Ureter (tissue), 1 donor: ENCODE results near the gene TNFRSF1B. TPM values are rescaled to one million over a fixed set of nuclear protein-coding genes. Genes with fewer than 3 reads are reported as not detected.

Source experiments
- DNase-seq: peaks from one replicate; pipeline ENCODE4 v3.0.0-alpha.2; 2020; ENCODE audit warnings: low spot score
- total RNA-seq: library from RNA; stranded (reverse); gene quantifications from one replicate; pipeline ENCODE4 v1.2.4, GENCODE V29; 2023
- donor health status: DM: yes; HTN: yes; CAD: no.

Gene TNFRSF1B
- total RNA-seq, 1 donor from 2014 or later: 28.0 TPM

DNA sequence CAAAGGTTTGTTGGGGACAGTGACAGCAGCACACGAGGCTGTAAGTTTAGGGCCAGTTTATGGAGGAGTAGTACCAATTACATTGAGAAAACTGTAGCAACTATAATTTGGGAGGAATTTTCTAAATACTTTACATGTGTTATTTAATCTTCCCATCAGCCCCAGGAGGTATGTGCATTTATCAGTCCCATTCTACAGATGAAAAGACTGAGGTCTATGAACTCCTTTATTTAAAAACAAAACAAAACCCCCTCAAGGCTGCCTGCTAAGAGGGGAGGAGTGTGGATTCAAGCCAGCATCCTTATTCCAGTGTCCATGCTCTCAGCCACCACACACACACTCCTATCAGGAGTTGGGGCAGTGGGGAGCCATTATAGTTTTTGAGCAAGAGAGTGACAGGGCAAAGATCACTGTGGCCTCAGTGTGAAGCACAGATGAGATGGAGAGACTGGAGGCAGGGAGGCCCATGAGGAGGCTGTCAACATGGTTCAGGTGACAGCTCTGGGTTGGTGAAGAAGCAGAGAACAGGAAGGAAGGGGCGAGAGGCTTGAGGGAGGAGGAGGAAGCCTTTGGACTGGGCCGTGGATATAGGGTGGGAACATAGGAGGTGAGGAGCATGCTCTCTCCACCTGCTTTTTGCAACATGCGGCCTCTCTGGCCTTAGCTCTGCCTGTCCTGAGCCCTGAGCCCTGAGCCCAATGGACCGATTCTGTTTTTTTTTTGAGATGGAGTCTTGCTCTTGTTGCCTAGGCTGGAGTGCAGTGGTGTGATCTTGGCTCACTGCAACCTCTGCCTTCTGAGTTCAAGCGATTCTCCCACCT is 9.7 kb downstream of the TNFRSF1B start:
- no peak for DNase-seq

- no peak for DNase-seq
Observed at GRCh38 chr1:12177156-12177998, 10.6 kb downstream of the TNFRSF1B start.

DNA sequence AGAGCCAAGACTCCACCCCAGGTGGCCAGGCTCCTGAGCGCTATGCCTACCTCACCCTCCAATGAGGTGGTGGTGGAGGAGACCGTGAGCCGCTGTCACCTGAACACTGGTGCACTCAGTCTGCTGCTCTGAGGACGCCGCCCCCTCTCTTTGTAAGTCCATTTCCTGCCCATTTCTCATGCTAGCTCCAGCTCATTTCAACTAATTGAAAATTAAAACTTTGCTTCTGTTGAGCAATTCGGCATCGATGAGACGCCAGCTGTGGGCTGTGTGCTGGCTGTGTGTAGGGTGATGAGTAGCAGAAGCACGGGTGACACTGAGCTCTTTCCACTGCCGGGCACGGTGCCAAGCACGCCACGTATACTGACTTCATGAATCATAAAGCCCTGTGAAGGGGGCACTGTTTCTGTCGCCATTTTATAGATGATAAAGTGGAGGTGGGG is 11.2 kb downstream of the TNFRSF1B start:
- no peak for DNase-seq

- no peak for DNase-seq
Observed at GRCh38 chr1:12178511-12178910, 11.7 kb downstream of the TNFRSF1B start.

GRCh38 chr1:12179111-12179519 is 12.3 kb downstream of the TNFRSF1B start:
- DNase-seq: no peak

DNA sequence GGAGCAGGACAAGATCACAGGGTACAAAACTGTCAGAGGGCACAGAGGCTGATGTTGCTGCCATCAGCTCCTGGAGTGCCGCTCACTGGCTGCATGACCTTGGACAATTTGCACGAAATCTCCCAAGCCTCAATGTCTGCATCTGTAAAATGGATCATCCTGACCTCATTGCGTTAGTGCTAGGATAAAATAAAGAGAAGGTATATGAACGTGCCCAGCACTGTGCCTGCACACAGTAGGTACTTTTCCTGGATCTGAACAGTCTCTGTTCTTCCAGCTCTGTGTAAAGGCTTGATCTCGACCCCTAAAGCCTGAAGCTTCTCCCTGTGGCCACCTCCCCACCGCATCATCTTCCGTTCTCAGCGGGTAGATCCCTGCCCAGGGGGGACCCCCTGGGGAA is 12.9 kb downstream of the TNFRSF1B start:
- DNase-seq: no peak

GRCh38 chr1:12180315-12180714 is 13.5 kb downstream of the TNFRSF1B start:
- peak; percentile 64 for DNase-seq

DNA sequence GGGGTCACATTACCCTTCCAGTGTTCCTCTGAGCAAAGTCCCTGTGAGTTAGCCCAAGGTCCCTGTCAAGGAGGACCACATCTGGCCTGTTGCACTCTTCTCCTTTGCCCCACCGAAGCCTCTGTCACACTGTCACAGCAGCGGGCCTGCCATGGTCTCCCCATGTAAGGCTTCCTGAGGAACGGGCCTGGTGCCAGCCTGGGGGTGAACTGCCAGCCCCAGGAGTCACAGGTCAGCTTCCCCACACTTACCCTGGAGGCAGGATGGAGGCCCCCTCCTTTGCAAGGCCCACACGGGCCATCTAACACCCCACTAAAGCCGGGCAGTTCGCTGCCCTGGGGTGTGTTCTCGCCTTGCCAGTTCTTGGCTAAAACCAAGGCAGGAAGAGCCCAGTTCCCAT is 14.1 kb downstream of the TNFRSF1B start:
- DNase-seq: no peak

- DNase-seq: no peak
Observed at GRCh38 chr1:12181568-12181967, 14.8 kb downstream of the TNFRSF1B start.

- DNase-seq: no peak
Observed at GRCh38 chr1:12182410-12182984, 15.7 kb downstream of the TNFRSF1B start.

DNA sequence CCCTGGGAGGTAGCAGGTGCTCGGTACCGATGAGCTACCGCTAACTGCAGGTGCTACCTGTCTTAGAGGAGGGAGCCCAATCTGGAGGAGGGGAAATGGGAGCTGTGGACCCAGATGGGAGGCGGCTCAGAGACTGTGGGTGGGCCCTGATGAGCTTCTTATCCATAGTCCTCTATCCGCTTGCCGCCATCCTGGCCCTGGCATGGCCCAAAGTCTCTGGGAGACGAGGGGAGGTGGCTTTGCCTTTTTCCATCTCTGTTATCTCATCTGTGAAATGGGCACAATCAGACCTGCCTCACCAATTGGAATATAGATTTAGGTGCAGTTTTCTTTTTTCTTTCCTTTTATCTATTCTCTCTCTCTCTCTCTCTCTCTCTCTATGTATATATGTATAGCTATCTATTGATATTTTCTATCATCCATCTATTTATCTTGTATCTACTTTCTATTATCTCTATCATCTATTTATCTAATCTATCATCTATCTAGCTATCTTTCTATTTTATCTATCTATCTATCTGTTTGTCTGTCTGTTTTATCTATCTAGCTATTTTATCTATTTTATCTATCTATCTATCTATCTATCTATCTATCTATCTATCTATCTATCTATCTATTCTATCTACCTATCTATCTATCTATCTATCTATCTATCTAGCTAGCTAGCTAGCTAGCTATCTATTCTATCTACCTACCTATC is 16.5 kb downstream of the TNFRSF1B start:
- DNase-seq: no peak

GRCh38 chr1:12184008-12184681 is 17.4 kb downstream of the TNFRSF1B start:
- DNase-seq: peak; percentile 75

DNA sequence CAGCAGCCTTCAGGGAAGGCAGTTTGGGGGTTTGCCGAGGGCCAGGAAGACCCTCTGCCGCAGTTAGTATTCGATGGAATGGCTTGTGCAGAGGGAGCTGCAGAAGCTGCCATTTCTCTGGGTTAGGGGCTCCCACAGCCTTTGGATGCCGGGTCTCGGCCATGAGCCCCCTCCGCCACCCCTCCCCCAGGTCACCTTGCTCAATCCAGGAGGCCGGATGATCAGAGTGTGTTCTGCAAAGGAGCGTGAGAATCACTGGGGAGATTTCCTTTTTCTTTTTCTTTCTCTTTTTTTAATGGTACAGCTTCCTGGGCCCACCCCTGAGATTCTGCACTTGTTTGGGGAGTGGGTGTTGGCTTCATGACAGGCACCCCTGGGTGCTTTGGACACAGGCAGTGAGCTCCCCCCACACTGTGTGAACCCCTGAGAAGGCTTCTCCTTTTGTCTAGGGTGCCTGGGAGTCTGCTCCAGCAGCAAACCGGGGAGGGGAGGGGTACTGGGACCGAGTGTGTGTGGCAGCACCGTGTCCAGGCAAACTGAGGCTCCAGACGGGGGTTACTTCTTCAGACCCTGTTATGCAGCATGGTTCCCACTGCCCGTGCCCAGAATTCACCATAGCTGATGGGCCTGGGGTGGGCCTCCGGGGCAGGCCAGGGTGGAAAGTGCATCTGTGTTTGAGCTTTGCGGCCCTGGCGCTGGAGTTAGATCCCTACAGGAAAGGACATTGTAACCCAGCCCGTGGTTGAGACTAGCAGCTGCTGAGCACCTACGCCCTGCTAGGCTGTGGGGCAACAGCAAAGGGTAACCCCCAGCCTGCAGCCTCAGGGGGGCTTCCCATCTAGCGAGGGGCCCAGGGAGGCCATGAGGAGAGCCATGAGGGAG is 18.5 kb downstream of the TNFRSF1B start:
- DNase-seq: no peak

DNA sequence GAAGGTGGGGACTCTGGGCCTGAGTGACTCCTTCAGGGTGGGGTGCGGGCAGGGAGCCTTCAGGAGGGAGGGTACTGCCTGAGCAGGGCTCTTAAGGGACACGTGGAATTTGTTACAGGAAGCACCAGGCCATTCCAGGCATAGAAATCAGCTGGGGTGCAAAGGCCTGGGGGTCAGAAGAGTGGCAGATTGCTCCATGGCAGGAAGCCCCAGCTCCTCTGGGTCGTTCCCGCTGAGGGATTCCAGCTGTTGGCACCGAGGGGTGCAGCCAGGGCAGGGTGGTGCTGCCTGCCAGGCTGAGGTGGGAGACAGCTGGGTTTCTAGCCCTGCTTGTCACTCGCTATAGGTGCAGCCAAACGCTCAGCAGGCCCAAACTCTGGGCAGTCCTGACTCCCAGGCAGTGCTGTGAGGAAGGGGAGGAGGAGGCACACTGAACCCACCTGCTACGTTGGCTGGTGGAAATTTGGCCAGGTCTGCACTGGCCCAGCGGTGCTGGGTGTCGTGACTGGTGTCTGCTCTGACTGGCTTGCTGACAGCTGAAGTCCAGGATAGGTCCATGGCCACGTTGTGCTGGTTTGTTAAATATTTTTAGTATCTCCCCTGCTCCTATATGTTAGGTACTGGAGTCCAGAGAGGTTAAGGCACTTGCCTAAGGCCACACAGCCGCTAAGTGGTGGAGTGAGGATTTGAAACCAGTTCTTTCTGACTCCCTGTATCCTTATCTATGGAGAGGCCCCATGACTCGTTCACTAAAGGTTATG is 19.3 kb downstream of the TNFRSF1B start:
- DNase-seq: no peak

DNA sequence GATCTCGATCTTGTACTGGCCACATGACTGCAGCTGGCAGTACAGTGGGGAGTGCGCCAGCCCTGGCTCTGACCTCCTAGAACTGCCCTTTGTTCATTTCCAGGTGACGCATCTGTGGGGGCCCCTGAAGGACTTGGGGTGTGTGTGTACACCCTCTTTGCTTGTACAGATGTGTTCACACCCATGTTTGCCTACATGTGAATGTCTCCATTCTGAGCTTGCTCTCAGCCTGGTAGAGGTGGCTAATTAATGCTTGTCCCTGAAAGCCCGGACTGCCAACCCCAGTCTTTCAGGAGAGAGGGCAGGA is 19.8 kb downstream of the TNFRSF1B start:
- no peak for DNase-seq

DNA sequence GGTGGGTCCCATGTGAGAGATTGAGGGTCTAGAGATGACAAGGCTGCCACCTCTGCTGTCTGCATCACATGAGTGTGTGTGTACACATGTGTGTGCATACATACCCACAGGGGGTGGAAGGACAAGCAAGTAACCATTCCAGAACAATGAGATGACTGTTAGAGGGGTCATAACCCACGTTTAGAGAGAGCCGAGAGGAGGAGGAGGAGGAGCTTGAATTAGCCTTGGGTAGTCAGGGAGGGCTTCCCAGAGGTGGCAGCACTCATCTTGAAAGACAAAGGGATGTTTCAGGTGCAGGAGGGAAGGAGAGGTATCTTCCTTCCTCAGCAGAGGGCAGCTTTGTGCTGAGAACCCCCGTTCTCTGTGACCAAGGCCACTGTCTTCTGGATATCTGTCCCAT is 21.3 kb downstream of the TNFRSF1B start:
- no peak for DNase-seq

- no peak for DNase-seq
Observed at GRCh38 chr1:12188657-12189327, 22.0 kb downstream of the TNFRSF1B start.

- no peak for DNase-seq
Observed at GRCh38 chr1:12189328-12189682, 22.5 kb downstream of the TNFRSF1B start.
